Fibroblast of lung (primary cell): ENCODE measurements around the gene SPATA12. TPM values are rescaled to one million over a fixed set of nuclear protein-coding genes. Genes with fewer than 3 reads are reported as not detected.

Source experiments
- DNase-seq, 2 donors: peaks; one replicate each; pipeline versions ENCODE4 v3.0.0 to v3.0.0-alpha.2; 2010; ENCODE audit warnings: low read depth in 2 of 2
- H2AFZ ChIP-seq: 2 replicates; pipeline ENCODE4 v1.5.1; 2012; ENCODE audit warnings: low read length, control low read depth, inconsistent platforms
- H3K27ac ChIP-seq: 2 replicates; pipeline ENCODE4 v1.5.1; 2011; ENCODE audit warnings: low read length, control low read depth; ENCODE audit not compliant: insufficient read depth
- H3K27me3 ChIP-seq: 2 replicates; pipeline ENCODE4 v1.5.1; 2011; ENCODE audit warnings: mild to moderate bottlenecking, low read length; ENCODE audit not compliant: control insufficient read depth, insufficient read depth
- H3K36me3 ChIP-seq: 2 replicates; pipeline ENCODE4 v1.5.1; 2011; ENCODE audit warnings: low read length; ENCODE audit not compliant: control insufficient read depth, insufficient read depth
- H3K4me1 ChIP-seq: 2 replicates; pipeline ENCODE4 v1.5.1; 2011; ENCODE audit warnings: low read length; ENCODE audit not compliant: control insufficient read depth, insufficient read depth; ENCODE audit errors: extremely low read depth
- H3K4me2 ChIP-seq: 2 replicates; pipeline ENCODE4 v1.5.1; 2011; ENCODE audit warnings: low read length, control low read depth; ENCODE audit not compliant: insufficient read depth; ENCODE audit errors: extremely low read depth
- H3K4me3 ChIP-seq, 4 experiments: fragments of 200-600 bp in 1 of 4; sonication (generic) in 1 of 4; replicated peaks in 1 of 4; 2 replicates each; pipeline ENCODE4 v1.5.1; 2011 to 2016; ENCODE audit warnings: low read length in 4 of 4, low read depth in 3 of 4, mild to moderate bottlenecking in 3 of 4, control low read depth in 2 of 4, inconsistent platforms in 1 of 4, mixed read lengths in 1 of 4; ENCODE audit not compliant: insufficient read depth in 1 of 4; ENCODE audit errors: control extremely low read depth in 1 of 4
- H3K79me2 ChIP-seq: 2 replicates; pipeline ENCODE4 v1.5.1; 2012; ENCODE audit warnings: mild to moderate bottlenecking, low read length, inconsistent platforms; ENCODE audit not compliant: control insufficient read depth, insufficient read depth
- H3K9ac ChIP-seq: 2 replicates; pipeline ENCODE4 v1.5.1; 2011; ENCODE audit warnings: mild to moderate bottlenecking, low read length, control low read depth; ENCODE audit not compliant: insufficient read depth
- H3K9me3 ChIP-seq: 2 replicates; pipeline ENCODE4 v1.5.1; 2012; ENCODE audit warnings: low read depth, low read length; ENCODE audit not compliant: control insufficient read depth, insufficient read depth
- H4K20me1 ChIP-seq: 2 replicates; pipeline ENCODE4 v1.5.1; 2011; ENCODE audit warnings: low read length; ENCODE audit not compliant: control insufficient read depth, insufficient read depth; ENCODE audit errors: extremely low read depth
- CTCF ChIP-seq, 2 donors: IDR thresholded peaks in 1 of 2; conservative IDR thresholded peaks in 1 of 2; 1 replicate in 1 of 2; 2 replicates in 1 of 2; pipeline ENCODE4 v1.5.1; 2011 to 2012; ENCODE audit warnings: low read length in 2 of 2, control low read depth in 1 of 2, inconsistent platforms in 1 of 2, low read depth in 1 of 2, mild to moderate bottlenecking in 1 of 2
- EZH2 ChIP-seq: IDR thresholded peaks from 2 replicates; pipeline ENCODE4 v1.5.1; 2012; ENCODE audit warnings: low read length, control low read depth, mild to moderate bottlenecking; ENCODE audit errors: missing control alignments
- polyA plus RNA-seq, 2 donors: library from polyadenylated mRNA; depleted of rRNA in 1 of 2; stranded (reverse) in 1 of 2; unstranded in 1 of 2; fragments of >200 nt; gene quantifications; 2 replicates each; pipeline ENCODE4 v1.2.1, GENCODE V29; 2011 to 2012; ENCODE audit warnings: missing spikeins in 1 of 2
- total RNA-seq: library from RNA; depleted of rRNA; stranded (reverse); fragments of >200 nt; gene quantifications from 2 replicates; pipeline ENCODE4 v1.2.1, GENCODE V29; 2014

SPATA12 gene
- total and polyA plus RNA-seq, 2 donors (not counting 1 experiment from before 2014, with no cell fraction given) = not detected

GRCh38 chr3:57100046-57100695 lies 39.7 kb downstream of the SPATA12 start:
- H3K9ac ChIP-seq = no peak overlapping the region
- no peak overlapping the region for H3K4me2 ChIP-seq
- DNase-seq = peak; percentile 55 to 78
- no peaks in the 10 kb centered on the region for H3K36me3 ChIP-seq
- no peak overlapping the region for H3K4me3 ChIP-seq
- H3K27ac ChIP-seq = no peak overlapping the region
- no peaks in the 10 kb centered on the region for H3K79me2 ChIP-seq
- H3K27me3 ChIP-seq = no peaks in the 10 kb centered on the region
- no peak overlapping the region for H2AFZ ChIP-seq
- H4K20me1 ChIP-seq = no peaks in the 10 kb centered on the region
- peak; percentile 90 for TF ChIP-seq CTCF (conservative IDR thresholded peaks at IDR 0.05 in 1 of 2, IDR thresholded peaks at IDR 0.05 in 1 of 2; ENCODE audit: low read depth in 1 of 2, low read length in 2 of 2)
- no peak for TF ChIP-seq EZH2
- H3K4me1 ChIP-seq = no peaks in the 10 kb centered on the region
- no peaks in the 10 kb centered on the region for H3K9me3 ChIP-seq

GRCh38 chr3:57105585-57105984 lies 45.1 kb downstream of the SPATA12 start:
- Histone ChIP-seq H3K9ac (no peak overlapping the region), H3K4me2 (no peak overlapping the region), H3K4me1 (no peaks in the 10 kb centered on the region), H3K9me3 (no peaks in the 10 kb centered on the region), H3K4me3 (no peak overlapping the region), H4K20me1 (no peaks in the 10 kb centered on the region), H3K36me3 (no peaks in the 10 kb centered on the region), H3K27ac (no peak overlapping the region), H3K79me2 (no peaks in the 10 kb centered on the region), H2AFZ (no peak overlapping the region), H3K27me3 (no peaks in the 10 kb centered on the region)
- no peak for DNase-seq
- TF ChIP-seq CTCF (conservative IDR thresholded peaks at IDR 0.05 in 1 of 2, IDR thresholded peaks at IDR 0.05 in 1 of 2; ENCODE audit: low read depth in 1 of 2, low read length in 2 of 2) (no peak), EZH2 (no peak)

DNA sequence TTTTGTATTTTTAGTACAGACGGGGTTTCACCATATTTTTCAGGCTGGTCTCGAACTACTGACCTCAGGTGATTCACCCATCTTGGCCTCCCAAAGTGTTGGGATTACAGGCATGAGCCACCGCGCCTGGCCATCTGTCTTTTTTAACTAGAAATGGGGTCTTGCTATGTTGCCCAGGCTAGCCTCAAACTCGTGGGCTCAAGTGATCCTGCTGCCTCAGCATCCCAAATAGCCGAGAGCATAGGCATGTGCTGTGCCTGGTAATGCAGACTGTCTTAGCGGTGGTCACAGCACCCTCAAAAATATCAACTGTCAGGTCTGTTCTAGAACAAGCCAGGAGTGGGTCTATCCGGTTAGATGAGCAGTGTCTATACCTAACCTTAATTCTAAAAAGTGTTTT lies 48.2 kb downstream of the SPATA12 start:
- Histone ChIP-seq H3K79me2 (no peaks in the 10 kb centered on the region), H2AFZ (no peak overlapping the region), H3K4me1 (no peaks in the 10 kb centered on the region), H3K9me3 (no peaks in the 10 kb centered on the region), H3K9ac (no peak overlapping the region), H3K4me3 (no peak overlapping the region), H4K20me1 (no peaks in the 10 kb centered on the region), H3K27ac (no peak overlapping the region), H3K27me3 (no peaks in the 10 kb centered on the region), H3K36me3 (no peaks in the 10 kb centered on the region), H3K4me2 (no peak overlapping the region)
- no peak for DNase-seq
- no peak for TF ChIP-seq EZH2
- TF ChIP-seq CTCF (conservative IDR thresholded peaks at IDR 0.05 in 1 of 2, IDR thresholded peaks at IDR 0.05 in 1 of 2; ENCODE audit: low read depth in 1 of 2, low read length in 2 of 2) = no peak
